HG02884 (cell line): ENCODE measurements around the gene HSPBP1.
"Not testable (repeated sequence)": the region's sequence is repeated elsewhere in the genome, so short reads cannot be mapped to it uniquely, and the experiment has no call there.

Source experiments
- ATAC-seq: cut with Tn5 transposase; IDR thresholded peaks from one replicate; pipeline ENCODE4 v1.9.1; 2021; ENCODE audit warnings: mild to moderate bottlenecking, moderate library complexity; ENCODE audit not compliant: unreplicated experiment

Gene HSPBP1

GRCh38 chr19:55279770-55280643, at the start of gene HSPBP1:
TSS of gene HSPBP1 (minus strand) at chr19:55280110. CDS start at chr19:55279608, 502 bp downstream.
- ATAC-seq, result peak; percentile 51

- not testable (repeated sequence) for ATAC-seq
Observed at GRCh38 chr19:55328774-55329318, 48.9 kb upstream of the HSPBP1 start.

GRCh38 chr19:55325172-55325571, 45.3 kb upstream of the HSPBP1 start, which contains the start of gene TMEM150B:
TSS of gene TMEM150B (minus strand) at chr19:55325341. CDS start at chr19:55321036, 4,305 bp downstream.
- no peak for ATAC-seq

GRCh38 chr19:55324662-55325061, 44.8 kb upstream of the HSPBP1 start:
- ATAC-seq, result no peak

GRCh38 chr19:55322204-55322885, 42.4 kb upstream of the HSPBP1 start:
- no peak for ATAC-seq

GRCh38 chr19:55321466-55322137, 41.7 kb upstream of the HSPBP1 start:
- ATAC-seq, result no peak

GRCh38 chr19:55320844-55321419, 41.0 kb upstream of the HSPBP1 start:
- no peak for ATAC-seq

GRCh38 chr19:55319785-55320184, 39.9 kb upstream of the HSPBP1 start:
- no peak for ATAC-seq

GRCh38 chr19:55316646-55317045, 36.7 kb upstream of the HSPBP1 start:
- no peak for ATAC-seq

- ATAC-seq, result no peak
Observed at GRCh38 chr19:55315956-55316525, 36.1 kb upstream of the HSPBP1 start.

- ATAC-seq, result no peak
Observed at GRCh38 chr19:55314396-55314795, 34.5 kb upstream of the HSPBP1 start.

- ATAC-seq, result no peak
Observed at GRCh38 chr19:55312621-55313512, 33.0 kb upstream of the HSPBP1 start.

GRCh38 chr19:55311797-55312196, 31.9 kb upstream of the HSPBP1 start:
- no peak for ATAC-seq

- ATAC-seq, result no peak
Observed at GRCh38 chr19:55311397-55311796, 31.5 kb upstream of the HSPBP1 start.

- ATAC-seq, result no peak
Observed at GRCh38 chr19:55310498-55310897, 30.6 kb upstream of the HSPBP1 start.

GRCh38 chr19:55309448-55309847, 29.5 kb upstream of the HSPBP1 start:
- no peak for ATAC-seq

- no peak for ATAC-seq
Observed at GRCh38 chr19:55308281-55308680, 28.4 kb upstream of the HSPBP1 start.

- ATAC-seq, result no peak
Observed at GRCh38 chr19:55306712-55307111, 26.8 kb upstream of the HSPBP1 start.

- no peak for ATAC-seq
Observed at GRCh38 chr19:55305983-55306562, 26.2 kb upstream of the HSPBP1 start.
